Esophagus mucosa (tissue), 1 donor: ENCODE results near the gene FES. TPM values are rescaled to one million over a fixed set of nuclear protein-coding genes. Genes with fewer than 3 reads are reported as not detected.
"Not testable (repeated sequence)": the region's sequence is repeated elsewhere in the genome, so short reads cannot be mapped to it uniquely, and the experiment has no call there.

Source experiments
- ATAC-seq: fragments of 200-7000 bp; cut with Tn5 transposase; one replicate; pipeline ENCODE4 v1.9.1; 2020
- total RNA-seq: library from RNA; stranded (reverse); gene quantifications from one replicate; pipeline ENCODE4 v1.2.4, GENCODE V29; 2023
- donor health status: DM: yes; HTN: yes; CAD: no.

Gene FES
- total RNA-seq, 1 donor from 2014 or later = 3.8 TPM

GRCh38 chr15:90862487-90862886, 21.8 kb upstream of the FES start:
- no peak for ATAC-seq

- ATAC-seq = peak; percentile 70
Measured at GRCh38 chr15:90862964-90863778, 21.1 kb upstream of the FES start.

GRCh38 chr15:90863987-90864386, 20.3 kb upstream of the FES start:
- peak; percentile 1 for ATAC-seq

GRCh38 chr15:90864507-90864906, 19.8 kb upstream of the FES start:
- peak; percentile 40 for ATAC-seq

GRCh38 chr15:90865702-90866101, 18.6 kb upstream of the FES start:
- ATAC-seq = no peak

DNA sequence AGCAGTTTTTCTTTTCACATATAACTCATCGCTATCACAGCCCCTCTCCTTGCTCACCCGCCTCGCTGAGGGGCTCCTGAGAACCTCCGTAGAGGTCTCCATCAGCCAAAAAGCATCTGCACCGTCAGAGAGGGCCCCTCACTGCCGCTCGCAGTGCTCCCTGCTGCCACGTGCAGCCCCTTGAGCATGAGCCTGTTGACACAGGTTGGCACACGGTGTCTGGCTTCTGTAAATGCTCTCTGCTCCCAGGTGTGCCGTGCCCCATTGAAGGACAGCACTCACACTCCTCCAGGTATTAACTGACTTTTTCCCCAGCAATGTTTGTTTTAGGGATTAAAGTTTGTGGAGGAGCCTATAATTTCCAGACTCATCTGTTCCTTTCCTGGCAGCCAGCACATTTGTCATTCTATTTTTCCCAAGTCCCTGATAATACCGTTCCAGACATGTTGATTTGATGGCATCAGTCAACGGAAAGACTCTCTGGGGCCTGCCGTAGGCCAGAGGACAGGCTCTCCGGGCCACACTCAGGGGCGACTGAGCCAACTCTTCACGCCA, 18.1 kb upstream of the FES start:
- no peak for ATAC-seq

DNA sequence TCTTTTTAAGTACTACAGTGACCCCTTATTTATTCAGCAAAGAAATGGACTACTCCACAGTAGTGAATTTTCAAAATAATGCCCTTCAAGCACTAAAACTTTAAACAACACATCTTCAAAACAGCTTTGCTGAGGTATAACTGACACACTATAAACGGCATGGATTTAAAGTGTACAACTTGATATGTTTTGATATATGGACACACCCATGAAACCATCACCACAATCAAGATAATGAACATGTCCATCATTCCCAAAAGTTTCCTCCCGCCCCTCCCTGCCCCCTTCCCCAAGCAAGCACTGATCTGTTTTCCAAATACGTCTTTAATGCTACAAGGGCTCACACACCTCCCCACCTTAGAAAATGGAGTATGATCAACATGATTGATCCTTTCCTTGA, 17.5 kb upstream of the FES start:
- ATAC-seq = no peak

- ATAC-seq = peak; percentile 66
Measured at GRCh38 chr15:90868261-90868689, 16.0 kb upstream of the FES start, which contains the start of gene FURIN. FURIN (plus strand) TSS chr15:90868588; CDS start chr15:90875741, 7,153 bp downstream.

- ATAC-seq = no peak
Measured at GRCh38 chr15:90869140-90869541, 15.2 kb upstream of the FES start.

DNA sequence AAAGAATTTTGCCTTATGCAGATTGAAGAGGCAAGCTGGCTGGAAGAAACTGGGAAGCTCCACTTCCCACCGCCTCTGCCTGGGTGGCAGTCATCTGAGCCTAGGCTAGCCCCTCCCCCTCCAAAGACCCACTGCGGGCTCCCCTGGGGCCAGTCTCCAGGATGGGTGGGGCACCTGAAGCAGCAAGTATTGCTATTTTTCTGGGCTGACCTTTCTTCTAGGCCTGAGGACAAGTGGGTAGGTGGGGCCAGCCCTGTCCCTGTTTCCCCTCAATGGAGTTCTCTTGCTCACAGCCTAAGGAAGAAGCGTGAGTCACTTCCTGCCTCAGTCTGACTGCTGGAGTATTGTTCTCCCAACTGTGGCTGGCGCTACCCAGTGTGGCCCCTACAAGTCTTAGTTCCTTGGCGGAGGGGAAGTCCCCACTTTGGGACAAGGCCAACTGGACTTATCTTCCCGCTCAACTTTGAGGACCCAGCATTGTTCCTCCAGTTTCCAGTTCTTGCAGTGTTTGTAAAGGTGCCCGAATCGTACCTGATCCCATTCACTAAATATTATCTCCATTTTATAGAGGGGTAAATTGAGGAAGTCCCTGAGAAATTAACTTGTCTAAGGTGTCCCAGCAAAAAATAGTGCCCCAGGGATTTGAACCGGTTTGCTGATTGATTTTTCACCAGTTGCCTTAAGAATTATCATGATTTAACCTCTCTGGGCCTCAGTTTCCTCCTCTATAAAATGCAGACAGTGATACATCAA, 14.5 kb upstream of the FES start:
- peak; percentile 76 for ATAC-seq

DNA sequence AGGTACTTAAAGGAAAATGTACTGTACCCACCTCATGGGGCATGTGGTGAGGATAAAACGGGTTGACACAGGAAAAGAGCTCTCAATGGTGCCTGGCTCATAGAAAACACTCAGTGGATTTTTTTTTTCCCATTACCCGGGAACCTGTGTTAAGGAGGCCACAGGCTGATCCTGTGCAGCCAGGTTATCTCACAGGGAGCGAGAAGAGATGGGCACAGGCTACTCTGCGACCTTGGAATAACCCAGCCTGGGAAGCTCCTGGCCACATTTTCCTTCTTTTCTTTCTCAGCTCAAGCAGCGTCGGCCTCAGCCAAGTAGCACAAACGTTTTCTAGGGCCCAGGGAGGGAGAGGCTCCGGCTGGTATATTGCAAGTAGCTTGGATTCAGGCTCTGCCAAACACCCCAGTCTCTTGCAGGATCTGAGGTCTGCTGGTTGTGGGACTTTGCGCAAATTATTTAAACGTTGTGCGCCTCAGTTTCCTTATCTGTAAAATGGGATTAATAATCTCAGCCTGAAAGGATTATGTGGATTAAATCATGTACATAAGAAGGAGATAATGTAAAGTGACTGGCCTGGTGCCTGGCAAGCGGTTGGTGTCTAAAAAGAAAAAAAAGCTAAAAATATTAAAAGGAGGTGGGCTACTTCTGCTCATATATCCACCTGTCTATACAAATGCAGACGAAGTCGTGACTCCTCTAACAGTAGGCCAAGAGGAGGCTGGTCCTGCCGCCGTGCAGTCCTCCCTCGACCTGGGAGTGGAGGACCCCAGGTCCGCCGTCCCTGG, 13.8 kb upstream of the FES start:
- no peak for ATAC-seq

- no peak for ATAC-seq
Measured at GRCh38 chr15:90871139-90871715, 13.1 kb upstream of the FES start.

- ATAC-seq = peak; percentile 3
Measured at GRCh38 chr15:90871716-90872485, 12.4 kb upstream of the FES start.

GRCh38 chr15:90872486-90873184, 11.7 kb upstream of the FES start:
- ATAC-seq = peak; percentile 30

- no peak for ATAC-seq
Measured at GRCh38 chr15:90873488-90873997, 10.8 kb upstream of the FES start.

DNA sequence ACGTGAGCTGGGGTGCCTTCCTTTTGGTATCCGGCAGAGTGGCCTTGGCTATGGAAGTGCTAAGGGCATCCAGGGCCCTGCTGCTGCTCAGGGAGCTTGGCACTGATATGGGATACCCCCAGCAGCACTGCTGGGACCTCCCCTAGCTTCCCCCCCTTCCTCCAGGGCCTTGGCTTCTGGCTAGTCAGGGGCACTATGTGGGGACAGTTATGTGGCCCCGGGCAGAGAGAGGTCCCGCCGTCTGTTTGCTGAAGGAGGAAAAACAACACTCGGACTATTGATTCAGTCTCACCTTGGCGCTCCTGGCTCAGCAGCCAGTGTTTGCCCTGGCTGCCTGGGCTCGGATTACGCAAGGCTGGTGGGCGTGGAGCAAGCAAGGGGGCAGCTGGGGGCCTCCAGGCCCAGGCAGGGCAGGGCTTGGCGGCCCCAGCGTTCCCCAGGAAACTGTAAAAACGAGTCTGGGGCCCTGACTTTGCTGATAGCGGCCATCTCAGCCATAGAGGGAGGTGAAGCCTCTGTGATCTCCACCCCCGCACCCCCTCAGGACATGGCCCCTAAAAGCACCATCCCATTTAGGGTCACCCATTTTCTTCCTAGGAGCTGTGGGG, 10.2 kb upstream of the FES start:
- ATAC-seq = no peak

DNA sequence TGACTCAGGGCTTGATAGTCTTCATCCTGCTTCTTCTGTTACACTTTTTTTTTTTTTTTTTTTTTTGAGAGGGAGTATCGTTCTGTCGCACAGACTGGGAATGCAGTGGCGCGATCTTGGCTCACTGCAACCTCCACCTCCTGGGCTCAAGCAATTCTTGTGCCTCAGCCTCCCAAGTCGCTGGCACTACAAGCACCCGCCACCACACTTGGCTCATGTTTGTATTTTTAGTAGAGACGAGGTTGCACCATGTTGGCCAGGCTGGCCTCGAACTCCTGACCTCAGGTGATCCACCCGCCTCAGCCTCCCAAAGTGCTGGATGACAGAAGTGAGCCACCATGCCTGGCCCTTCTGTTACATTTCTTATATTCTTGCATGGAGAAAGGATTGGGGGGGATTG, 9.3 kb upstream of the FES start:
- ATAC-seq = not testable (repeated sequence)

- no peak for ATAC-seq
Measured at GRCh38 chr15:90875549-90875981, 8.7 kb upstream of the FES start.

- ATAC-seq = no peak
Measured at GRCh38 chr15:90876046-90876445, 8.3 kb upstream of the FES start.
